ENCODE results near the gene ABCC3.
"Not testable (repeated sequence)": the region's sequence is repeated elsewhere in the genome, so short reads cannot be mapped to it uniquely, and the experiment has no call there.

ABCC3 gene

DNA sequence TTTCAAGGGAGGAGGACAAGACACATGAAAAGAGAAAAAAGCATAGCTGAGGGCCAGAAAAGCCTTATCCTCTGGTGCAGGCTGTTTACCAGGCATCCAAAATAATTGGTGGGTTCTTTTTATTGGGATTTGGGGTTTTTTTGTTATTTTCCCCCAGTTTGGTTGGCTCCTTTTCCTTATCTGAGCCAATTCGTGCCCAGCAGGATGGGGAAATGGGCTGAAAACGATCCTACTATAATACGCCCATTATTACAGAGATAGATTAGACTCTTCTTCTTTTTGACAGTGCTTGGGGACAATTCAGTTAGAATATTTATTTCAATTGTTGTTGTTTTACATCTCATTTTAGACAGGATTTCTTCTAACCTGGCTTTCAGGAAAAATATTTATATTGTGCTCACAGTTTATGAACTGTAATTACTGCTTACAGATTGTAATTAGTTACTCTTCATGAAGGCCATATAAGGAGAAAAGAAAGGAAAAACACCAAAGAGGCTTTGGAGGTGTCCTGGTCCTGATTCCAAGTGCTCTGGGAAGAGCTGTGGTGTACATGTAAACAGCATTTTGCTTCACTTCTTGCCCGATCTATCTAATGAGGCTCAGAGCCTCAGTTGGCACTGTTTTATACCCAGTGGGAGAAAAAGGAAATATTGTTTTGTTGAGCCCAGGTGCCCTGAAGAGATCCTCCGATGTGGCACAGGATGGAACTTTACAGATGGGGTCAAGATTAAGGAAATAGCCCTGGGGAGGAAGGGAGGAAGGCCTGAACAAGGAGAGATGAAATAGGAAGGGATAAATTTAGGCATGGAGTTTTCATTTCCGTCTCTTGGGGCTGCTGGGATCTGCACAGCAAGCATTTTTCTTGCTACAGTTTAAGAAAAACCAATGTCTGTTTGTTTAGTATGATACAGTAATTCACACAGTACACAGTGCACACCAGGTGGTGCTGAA, 73.6 kb downstream of the ABCC3 start:
- no CpG with 5 or more reads among the region's 6 CpGs for WGBS, 2 donors (ENCODE audit: extremely low coverage in 2 of 2, insufficient read length in 2 of 2, insufficient replicate concordance in 1 of 2)
- Histone ChIP-seq H2BK120ac (ENCODE audit: low read depth, low read length) (no peak overlapping the region), H3K4me2 (ENCODE audit: insufficient read depth, low read length, poor library complexity, severe bottlenecking) (peak overlapping the region; percentile 81), H4K8ac (ENCODE audit: low read depth, low read length) (no peak overlapping the region), H3K18ac (ENCODE audit: low read length) (peak overlapping the region; percentile 60), H3K27me3 (ENCODE audit: control insufficient read depth in 3 of 3, insufficient read depth in 3 of 3, low read depth in 1 of 3, low read length in 3 of 3) (no peaks in the 10 kb centered on the region), H2BK5ac (ENCODE audit: low read length) (no peak overlapping the region), H3K79me1 (ENCODE audit: low read depth, low read length) (no peaks in the 10 kb centered on the region), H3K14ac (ENCODE audit: low read length) (no peak overlapping the region), H2AFZ (ENCODE audit: low read length) (peak overlapping the region; percentile 94), H3K4me1 (ENCODE audit: control insufficient read depth in 2 of 2, insufficient read depth in 1 of 2, low read depth in 1 of 2, low read length in 2 of 2) (peaks cover 5 to 9% of the 10 kb centered on the region in 2 donors), H3K4ac (ENCODE audit: low read length) (no peak overlapping the region), H2BK15ac (ENCODE audit: low read length) (no peak overlapping the region), H3K36me3 (replicated peaks in 1 of 2; ENCODE audit: control insufficient read depth in 2 of 2, insufficient read depth in 2 of 2, low read length in 2 of 2) (peaks cover 6 to 25% of the 10 kb centered on the region in 2 donors), H4K91ac (ENCODE audit: low read depth, low read length, poor library complexity) (no peak overlapping the region), H2AK5ac (ENCODE audit: low read depth, low read length) (no peak overlapping the region), H3K9ac (ENCODE audit: low read depth, low read length, poor library complexity) (no peak overlapping the region), H3K4me3 (ENCODE audit: low read length in 2 of 2) (peak overlapping the region; percentile 86 to 94), H3K23ac (ENCODE audit: low read depth, low read length, poor library complexity) (no peak overlapping the region), H2BK12ac (ENCODE audit: low read length) (no peak overlapping the region), H3K27ac (replicated peaks; ENCODE audit: low read length) (peak overlapping the region; percentile 93), H3K9me3 (replicated peaks in 1 of 2; ENCODE audit: control insufficient read depth in 2 of 2, insufficient read depth in 1 of 2, low read depth in 1 of 2, low read length in 2 of 2) (no peaks in the 10 kb centered on the region)
- no peak for DNase-seq (ENCODE audit: low spot score)

DNA sequence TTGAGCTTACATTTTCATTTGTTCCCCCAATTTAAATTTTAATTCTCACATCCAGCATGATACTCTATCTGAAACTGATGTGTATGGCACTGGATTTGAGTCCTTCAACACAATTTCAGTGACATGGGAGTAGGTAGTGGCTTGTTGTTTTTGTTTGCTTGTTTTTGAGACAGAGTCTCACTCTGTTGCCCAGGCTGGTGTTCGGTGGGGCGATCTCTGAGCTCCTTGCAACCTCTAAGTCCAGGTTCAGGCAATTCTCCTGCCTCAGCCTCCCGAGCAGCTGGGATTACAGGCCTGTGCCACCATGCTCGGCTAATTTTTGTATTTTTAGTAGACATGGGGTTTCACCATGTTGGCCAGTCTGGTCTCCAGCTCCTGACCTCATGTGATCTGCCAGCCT, 74.4 kb downstream of the ABCC3 start:
- not testable (repeated sequence) for H3K27ac ChIP-seq (replicated peaks; ENCODE audit: low read length)
- peak overlapping the region in 1 of 2 donors; percentile 86 for H3K4me3 ChIP-seq (ENCODE audit: low read length in 2 of 2)

DNA sequence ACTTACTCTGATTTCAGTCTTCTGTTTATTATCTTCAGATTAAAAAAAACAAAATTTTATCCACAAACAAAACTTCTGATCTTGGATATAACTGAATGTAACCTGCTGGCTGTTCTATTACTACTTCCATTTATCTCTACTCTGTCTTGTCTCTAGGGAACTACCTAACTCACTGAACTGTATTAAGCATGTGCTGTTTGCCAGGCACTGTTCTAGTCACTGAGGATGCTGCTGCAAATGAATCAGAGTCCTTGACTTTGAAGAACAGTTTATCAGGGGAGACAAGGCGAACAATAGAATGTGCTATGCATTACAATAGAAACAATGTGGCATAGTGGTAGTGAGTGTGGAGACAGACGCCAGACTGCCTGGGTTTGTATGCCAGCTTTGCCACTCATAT, 75.3 kb downstream of the ABCC3 start:
- peaks cover 5 to 9% of the 10 kb centered on the region in 2 donors for H3K4me1 ChIP-seq (ENCODE audit: control insufficient read depth in 2 of 2, insufficient read depth in 1 of 2, low read depth in 1 of 2, low read length in 2 of 2)
- no peak overlapping the region for H2AFZ ChIP-seq (ENCODE audit: low read length)
- no peak overlapping the region for H4K8ac ChIP-seq (ENCODE audit: low read depth, low read length)
- H3K18ac ChIP-seq (ENCODE audit: low read length) = no peak overlapping the region
- H3K9ac ChIP-seq (ENCODE audit: low read depth, low read length, poor library complexity) = no peak overlapping the region
- H3K9me3 ChIP-seq (replicated peaks in 1 of 2; ENCODE audit: control insufficient read depth in 2 of 2, insufficient read depth in 1 of 2, low read depth in 1 of 2, low read length in 2 of 2) = no peaks in the 10 kb centered on the region
- H3K27me3 ChIP-seq (ENCODE audit: control insufficient read depth in 3 of 3, insufficient read depth in 3 of 3, low read depth in 1 of 3, low read length in 3 of 3) = no peaks in the 10 kb centered on the region
- no peak overlapping the region for H3K4me2 ChIP-seq (ENCODE audit: insufficient read depth, low read length, poor library complexity, severe bottlenecking)
- peaks cover 2 to 9% of the 10 kb centered on the region in 2 donors for H3K36me3 ChIP-seq (replicated peaks in 1 of 2; ENCODE audit: control insufficient read depth in 2 of 2, insufficient read depth in 2 of 2, low read length in 2 of 2)
- no peak overlapping the region for H2BK12ac ChIP-seq (ENCODE audit: low read length)
- no peak overlapping the region for H3K23ac ChIP-seq (ENCODE audit: low read depth, low read length, poor library complexity)
- H3K4ac ChIP-seq (ENCODE audit: low read length) = no peak overlapping the region
- no peak overlapping the region for H2BK15ac ChIP-seq (ENCODE audit: low read length)
- H4K91ac ChIP-seq (ENCODE audit: low read depth, low read length, poor library complexity) = no peak overlapping the region
- no peak overlapping the region for H2AK5ac ChIP-seq (ENCODE audit: low read depth, low read length)
- no CpG with 5 or more reads among the region's 2 CpGs for WGBS, 2 donors (ENCODE audit: extremely low coverage in 2 of 2, insufficient read length in 2 of 2, insufficient replicate concordance in 1 of 2)
- no peak for DNase-seq (ENCODE audit: low spot score)
- H2BK120ac ChIP-seq (ENCODE audit: low read depth, low read length) = no peak overlapping the region
- no peak overlapping the region for H3K4me3 ChIP-seq (ENCODE audit: low read length in 2 of 2)
- H3K79me1 ChIP-seq (ENCODE audit: low read depth, low read length) = no peaks in the 10 kb centered on the region
- H2BK5ac ChIP-seq (ENCODE audit: low read length) = no peak overlapping the region
- no peak overlapping the region for H3K14ac ChIP-seq (ENCODE audit: low read length)
- no peak overlapping the region for H3K27ac ChIP-seq (replicated peaks; ENCODE audit: low read length)

More for the DNA sequence above, 74.4 kb downstream of the ABCC3 start:
- H3K4me2 ChIP-seq (ENCODE audit: insufficient read depth, low read length, poor library complexity, severe bottlenecking); H3K4ac ChIP-seq (ENCODE audit: low read length); H3K9me3 ChIP-seq (replicated peaks in 1 of 2; ENCODE audit: control insufficient read depth in 2 of 2, insufficient read depth in 1 of 2, low read depth in 1 of 2, low read length in 2 of 2); DNase-seq (ENCODE audit: low spot score); H3K14ac ChIP-seq (ENCODE audit: low read length); H2BK12ac ChIP-seq (ENCODE audit: low read length); H2BK120ac ChIP-seq (ENCODE audit: low read depth, low read length); H4K91ac ChIP-seq (ENCODE audit: low read depth, low read length, poor library complexity); H2AK5ac ChIP-seq (ENCODE audit: low read depth, low read length); H4K8ac ChIP-seq (ENCODE audit: low read depth, low read length); H3K18ac ChIP-seq (ENCODE audit: low read length); H3K79me1 ChIP-seq (ENCODE audit: low read depth, low read length); H3K23ac ChIP-seq (ENCODE audit: low read depth, low read length, poor library complexity); H3K4me1 ChIP-seq (ENCODE audit: control insufficient read depth in 2 of 2, insufficient read depth in 1 of 2, low read depth in 1 of 2, low read length in 2 of 2); H2BK5ac ChIP-seq (ENCODE audit: low read length); H3K9ac ChIP-seq (ENCODE audit: low read depth, low read length, poor library complexity); H2BK15ac ChIP-seq (ENCODE audit: low read length); H3K27me3 ChIP-seq (ENCODE audit: control insufficient read depth in 3 of 3, insufficient read depth in 3 of 3, low read depth in 1 of 3, low read length in 3 of 3): not testable (repeated sequence)
- no CpG with 5 or more reads among the region's 4 CpGs for WGBS, 2 donors (ENCODE audit: extremely low coverage in 2 of 2, insufficient read length in 2 of 2, insufficient replicate concordance in 1 of 2)
- Histone ChIP-seq H2AFZ (ENCODE audit: low read length) (peak overlapping the region; percentile 94), H3K36me3 (replicated peaks in 1 of 2; ENCODE audit: control insufficient read depth in 2 of 2, insufficient read depth in 2 of 2, low read length in 2 of 2) (peaks cover 3 to 18% of the 10 kb centered on the region in 2 donors)

DNA sequence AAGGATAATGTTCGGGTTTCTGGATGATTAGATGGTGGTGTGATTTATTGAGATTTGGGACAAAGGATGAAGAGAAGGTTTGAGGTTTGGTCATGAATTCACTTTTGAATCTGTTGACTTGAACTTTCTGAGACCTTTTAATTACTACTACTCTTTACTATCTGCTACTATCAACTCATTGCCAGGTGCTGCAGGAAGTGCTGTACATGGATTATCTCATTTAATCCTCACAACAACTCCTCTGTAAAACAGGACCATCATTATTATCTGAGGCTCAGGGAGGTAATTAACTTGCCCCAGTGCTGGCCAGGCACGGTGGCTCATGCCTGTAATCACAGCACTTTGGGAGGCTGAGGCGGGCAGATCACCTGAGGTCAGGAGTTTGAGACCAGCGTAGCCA, 76.0 kb downstream of the ABCC3 start:
- no peak overlapping the region for H3K9ac ChIP-seq (ENCODE audit: low read depth, low read length, poor library complexity)
- H2BK15ac ChIP-seq (ENCODE audit: low read length) = no peak overlapping the region
- no peak overlapping the region for H3K18ac ChIP-seq (ENCODE audit: low read length)
- no peak overlapping the region for H2BK120ac ChIP-seq (ENCODE audit: low read depth, low read length)
- no peak overlapping the region for H2AK5ac ChIP-seq (ENCODE audit: low read depth, low read length)
- H2BK12ac ChIP-seq (ENCODE audit: low read length) = no peak overlapping the region
- peaks cover 5 to 9% of the 10 kb centered on the region in 2 donors for H3K4me1 ChIP-seq (ENCODE audit: control insufficient read depth in 2 of 2, insufficient read depth in 1 of 2, low read depth in 1 of 2, low read length in 2 of 2)
- no peak overlapping the region for H3K14ac ChIP-seq (ENCODE audit: low read length)
- H4K8ac ChIP-seq (ENCODE audit: low read depth, low read length) = no peak overlapping the region
- H4K91ac ChIP-seq (ENCODE audit: low read depth, low read length, poor library complexity) = no peak overlapping the region
- 100% methylated on average over 1 of the region's 4 CpGs; no CpG with 5 or more reads in 1 of the 2 donors for WGBS, 2 donors (ENCODE audit: extremely low coverage in 2 of 2, insufficient read length in 2 of 2, insufficient replicate concordance in 1 of 2)
- no peak overlapping the region for H3K23ac ChIP-seq (ENCODE audit: low read depth, low read length, poor library complexity)
- no peaks in the 10 kb centered on the region for H3K27me3 ChIP-seq (ENCODE audit: control insufficient read depth in 3 of 3, insufficient read depth in 3 of 3, low read depth in 1 of 3, low read length in 3 of 3)
- no peak for DNase-seq (ENCODE audit: low spot score)
- H3K4me3 ChIP-seq (ENCODE audit: low read length in 2 of 2) = no peak overlapping the region
- H2AFZ ChIP-seq (ENCODE audit: low read length) = no peak overlapping the region
- H2BK5ac ChIP-seq (ENCODE audit: low read length) = no peak overlapping the region
- H3K4ac ChIP-seq (ENCODE audit: low read length) = no peak overlapping the region
- H3K27ac ChIP-seq (replicated peaks; ENCODE audit: low read length) = no peak overlapping the region
- H3K36me3 ChIP-seq (replicated peaks in 1 of 2; ENCODE audit: control insufficient read depth in 2 of 2, insufficient read depth in 2 of 2, low read length in 2 of 2) = peaks cover 0 to 3% of the 10 kb centered on the region in 2 donors
- no peak overlapping the region for H3K4me2 ChIP-seq (ENCODE audit: insufficient read depth, low read length, poor library complexity, severe bottlenecking)
- H3K79me1 ChIP-seq (ENCODE audit: low read depth, low read length) = no peaks in the 10 kb centered on the region
- H3K9me3 ChIP-seq (replicated peaks in 1 of 2; ENCODE audit: control insufficient read depth in 2 of 2, insufficient read depth in 1 of 2, low read depth in 1 of 2, low read length in 2 of 2) = no peaks in the 10 kb centered on the region

All from neuronal stem cell (in vitro differentiated cells).